ENCODE results near the gene TNFSF10. TPM values are rescaled to one million over a fixed set of nuclear protein-coding genes. Genes with fewer than 3 reads are reported as not detected.

The TNFSF10 gene
- total and polyA plus RNA-seq, 9 of the 15 experiments (the other 6 are each of a cell fraction or from before 2014, with no cell fraction given) = 0.07 to 1.3 (median 0.27) TPM; not detected in 1

- TF ChIP-seq HBP1 (CRISPR knock-in tag; IDR thresholded peaks at IDR 0.05) (no peak), MGA (IDR thresholded peaks at IDR 0.05) (peak; percentile 92), RHOXF2B (CRISPR knock-in tag; conservative IDR thresholded peaks at IDR 0.05) (no peak), ZFP36 (IDR thresholded peaks at IDR 0.05; ENCODE audit: low read depth, low read length, partially characterized antibody) (no peak), HDAC6 (IDR thresholded peaks at IDR 0.05; ENCODE audit: low read depth, low read length) (no peak), BHLHE40 (IDR thresholded peaks at IDR 0.05; ENCODE audit: low read length) (no peak), NR2C2 (CRISPR knock-in tag; IDR thresholded peaks at IDR 0.05) (no peak), NR2C2 (tag; IDR thresholded peaks at IDR 0.05) (peak; percentile 36; the same call in 1 of the 2 replicates), TCF3 (CRISPR knock-in tag; IDR thresholded peaks at IDR 0.05) (peak; percentile 10; the same call in 1 of the 2 replicates), SMARCE1 (IDR thresholded peaks at IDR 0.05) (no peak), L3MBTL2 (IDR thresholded peaks at IDR 0.05) (peak; percentile 77; the same call in 1 of the 2 replicates), HDAC3 (IDR thresholded peaks at IDR 0.05; ENCODE audit: borderline replicate concordance, partially characterized antibody) (no peak), KAT7 (CRISPR knock-in tag; IDR thresholded peaks at IDR 0.05; ENCODE audit: borderline replicate concordance) (no peak)
- TF ChIP-seq, protein P1, sequence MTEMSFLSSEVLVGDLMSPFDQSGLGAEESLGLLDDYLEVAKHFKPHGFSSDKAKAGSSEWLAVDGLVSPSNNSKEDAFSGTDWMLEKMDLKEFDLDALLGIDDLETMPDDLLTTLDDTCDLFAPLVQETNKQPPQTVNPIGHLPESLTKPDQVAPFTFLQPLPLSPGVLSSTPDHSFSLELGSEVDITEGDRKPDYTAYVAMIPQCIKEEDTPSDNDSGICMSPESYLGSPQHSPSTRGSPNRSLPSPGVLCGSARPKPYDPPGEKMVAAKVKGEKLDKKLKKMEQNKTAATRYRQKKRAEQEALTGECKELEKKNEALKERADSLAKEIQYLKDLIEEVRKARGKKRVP (CRISPR knock-in tag; IDR thresholded peaks at IDR 0.05) = no peak
These were observed at the start of gene TNFSF10 (continued) for GRCh38 chr3:172522871-172523818.

All from K562 (cell line).